NCI-H2171 (cell line): Measurements from ENCODE around the gene AKAP5.
"Not testable (repeated sequence)": the region's sequence is repeated elsewhere in the genome, so short reads cannot be mapped to it uniquely, and the experiment has no call there.

ENCODE experiments used
- DNase-seq: peaks from one replicate; lab custom pipeline; 2025; lab: John Stamatoyannopoulos, UW

AKAP5 gene

DNA sequence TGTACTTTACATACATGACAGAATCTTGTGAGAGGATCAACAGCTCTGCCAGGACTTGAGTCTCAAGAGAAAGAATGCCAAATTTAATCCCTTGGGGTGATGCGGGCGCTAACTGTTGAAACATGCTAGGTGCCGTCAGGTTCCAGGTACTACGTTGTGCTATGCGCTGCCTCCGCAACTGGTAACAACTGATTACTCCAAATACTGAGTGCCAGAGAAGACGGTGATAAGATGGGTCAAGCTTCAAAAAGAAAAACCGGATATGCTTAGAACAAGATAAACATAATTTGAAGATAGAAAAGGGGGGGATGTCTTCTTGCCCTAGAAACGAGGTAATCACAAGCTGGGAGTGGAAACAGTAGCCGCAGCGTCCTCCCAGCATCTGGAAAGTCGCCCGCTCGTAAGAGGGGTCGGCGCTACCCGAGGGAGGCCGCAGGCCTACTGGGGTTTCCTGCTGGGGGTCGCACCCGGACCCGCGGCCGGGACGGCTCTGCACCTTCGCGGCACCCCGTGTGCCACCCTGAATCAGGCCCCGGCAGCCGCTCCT is 37.7 kb downstream of the AKAP5 start:
- peak; percentile 28 for DNase-seq

DNA sequence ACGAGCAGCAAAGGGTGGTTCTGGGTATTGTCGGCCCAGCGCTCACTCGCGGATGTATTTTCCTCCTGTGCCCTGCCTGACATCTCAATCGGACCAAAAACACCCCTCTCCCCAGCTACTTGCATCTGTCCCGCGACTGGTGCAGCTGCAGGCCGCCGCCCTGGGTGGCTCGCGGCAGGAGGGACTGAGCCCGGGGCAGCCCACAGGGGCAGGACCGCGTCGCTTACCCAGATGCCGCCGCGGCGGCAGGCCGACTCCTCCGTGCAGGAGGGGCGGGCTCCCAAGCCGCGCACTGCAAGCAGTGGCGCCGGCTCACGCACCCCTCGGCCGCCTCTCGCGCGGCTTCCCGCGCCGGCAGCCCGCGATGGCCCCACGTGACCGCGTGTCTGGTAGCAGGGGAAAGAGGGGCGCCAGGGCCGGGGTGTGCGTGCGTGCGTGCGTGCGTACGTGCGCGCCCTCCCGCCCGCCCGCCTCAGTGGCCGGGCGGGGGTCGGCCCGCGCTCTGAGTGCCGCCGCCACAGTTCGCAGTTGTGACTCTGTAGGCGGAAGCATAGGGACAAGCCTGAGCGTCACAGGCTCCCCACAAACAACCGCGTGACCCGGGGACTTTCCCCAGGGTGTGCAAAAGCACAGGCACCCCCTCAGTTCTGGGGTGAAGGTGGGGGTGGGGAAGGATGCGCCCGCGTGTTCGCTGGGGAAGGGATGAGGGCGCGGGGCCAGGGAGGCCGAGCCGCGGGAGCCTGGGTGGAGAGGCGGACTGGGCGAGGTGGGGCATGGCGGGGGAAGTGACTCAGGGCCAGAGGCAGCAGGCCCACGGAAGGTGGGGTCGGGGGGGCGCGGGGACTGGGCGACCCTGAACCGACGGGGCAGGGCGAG is 38.4 kb downstream of the AKAP5 start, which contains the start of gene ZBTB25:
TSS of gene ZBTB25 (minus strand) at position 405 of the 876 bp plus-strand sequence. CDS start 13,305 bp downstream, outside the sequence.
- DNase-seq = peak; percentile 95

DNA sequence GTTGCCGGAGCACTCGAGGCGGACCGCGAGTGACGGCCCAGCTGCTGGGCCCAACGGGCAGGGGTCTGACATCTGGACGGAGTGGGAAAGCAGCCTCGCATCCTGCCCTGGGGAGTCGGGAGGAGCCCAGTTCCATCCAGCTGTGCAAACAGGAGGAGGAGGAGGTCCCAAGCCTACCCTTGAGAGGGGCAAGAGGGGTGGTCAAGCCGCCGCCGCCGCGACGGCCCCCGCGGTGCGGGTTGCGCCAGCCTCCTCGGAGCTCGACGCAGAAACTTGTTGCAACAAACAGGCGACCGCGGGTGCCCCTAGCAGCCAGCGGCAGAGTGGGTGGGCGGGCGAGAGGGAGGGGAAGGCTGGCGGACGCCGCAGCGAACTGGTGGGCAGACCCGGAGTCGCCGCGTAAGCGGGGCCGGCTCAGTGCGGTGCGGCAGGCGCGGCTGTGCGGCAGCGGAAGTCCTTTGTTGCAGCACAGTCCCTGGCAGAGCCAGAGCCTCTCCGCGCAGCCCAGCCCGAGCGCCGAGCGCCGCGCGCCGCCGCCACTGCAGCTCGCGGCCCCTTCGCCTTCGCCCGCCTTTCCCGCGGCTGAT is 39.1 kb downstream of the AKAP5 start, which contains the start of gene ZBTB1:
TSS of gene ZBTB1 (plus strand) at position 461 of the 587 bp plus-strand sequence. CDS start 16,735 bp downstream, outside the sequence.
- peak; percentile 79 for DNase-seq

DNA sequence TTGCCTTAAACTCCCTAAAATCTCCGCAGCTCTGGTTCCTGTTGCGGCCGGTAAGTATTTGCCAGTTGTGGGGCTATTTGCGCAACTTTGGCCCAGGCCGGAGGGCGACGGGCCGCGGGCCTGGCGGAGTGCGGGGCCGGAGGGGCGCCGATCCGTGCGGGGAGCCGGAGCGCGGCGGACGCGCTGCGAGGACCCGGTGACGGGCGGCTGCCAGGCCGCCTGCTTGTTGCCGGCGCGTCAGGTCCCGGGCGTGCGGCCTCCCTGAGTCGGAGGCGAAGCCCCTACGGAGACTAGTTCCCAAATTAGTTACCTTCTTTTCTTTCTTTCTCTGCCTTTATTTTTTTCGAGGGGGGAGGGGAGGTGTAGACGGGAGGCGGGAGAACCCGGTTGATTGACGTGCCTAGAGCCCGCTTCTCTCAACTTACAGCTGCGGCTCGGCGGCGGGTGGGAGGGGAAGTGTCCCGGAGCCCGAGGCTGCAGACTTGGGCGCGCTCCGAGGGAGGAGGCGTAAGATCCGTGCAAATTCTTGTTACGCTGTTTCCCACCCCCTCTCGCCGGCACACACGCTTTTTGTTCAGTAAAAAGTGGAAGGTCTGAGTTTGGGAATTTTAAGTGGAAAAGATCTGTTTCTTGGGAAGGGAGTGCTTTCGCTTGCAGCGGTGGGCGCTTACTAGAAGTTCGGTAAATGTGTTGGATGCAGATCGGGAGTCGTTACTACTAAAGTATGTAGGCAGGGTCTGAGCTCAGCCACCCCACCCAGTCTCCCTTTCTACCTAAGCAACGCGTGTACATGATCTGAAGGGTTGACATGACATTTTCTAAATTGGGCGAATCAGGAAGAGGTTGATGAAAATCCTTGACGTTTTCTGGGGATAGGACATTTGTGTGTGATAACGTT is 39.8 kb downstream of the AKAP5 start:
- peak; percentile 94 for DNase-seq

DNA sequence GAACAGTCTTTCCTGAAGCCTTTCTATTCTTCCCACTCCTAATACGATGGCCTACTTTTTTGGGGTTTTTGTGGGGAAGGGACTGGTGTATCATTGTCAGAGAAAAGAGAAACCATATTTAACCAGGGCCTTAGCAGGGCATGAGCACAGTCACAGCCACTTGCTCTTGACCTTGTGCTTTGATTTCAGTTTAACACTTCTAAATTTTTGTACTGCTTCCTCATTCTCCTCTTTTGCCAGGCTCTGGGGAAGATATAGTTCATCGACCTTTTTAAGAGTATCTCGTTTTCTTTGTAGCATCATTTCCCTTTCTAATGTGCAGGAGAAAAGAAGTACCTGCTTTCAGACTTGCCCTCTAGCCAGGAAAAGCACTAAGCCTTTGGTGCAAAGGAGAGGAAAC is 41.4 kb downstream of the AKAP5 start:
- DNase-seq = no peak

DNA sequence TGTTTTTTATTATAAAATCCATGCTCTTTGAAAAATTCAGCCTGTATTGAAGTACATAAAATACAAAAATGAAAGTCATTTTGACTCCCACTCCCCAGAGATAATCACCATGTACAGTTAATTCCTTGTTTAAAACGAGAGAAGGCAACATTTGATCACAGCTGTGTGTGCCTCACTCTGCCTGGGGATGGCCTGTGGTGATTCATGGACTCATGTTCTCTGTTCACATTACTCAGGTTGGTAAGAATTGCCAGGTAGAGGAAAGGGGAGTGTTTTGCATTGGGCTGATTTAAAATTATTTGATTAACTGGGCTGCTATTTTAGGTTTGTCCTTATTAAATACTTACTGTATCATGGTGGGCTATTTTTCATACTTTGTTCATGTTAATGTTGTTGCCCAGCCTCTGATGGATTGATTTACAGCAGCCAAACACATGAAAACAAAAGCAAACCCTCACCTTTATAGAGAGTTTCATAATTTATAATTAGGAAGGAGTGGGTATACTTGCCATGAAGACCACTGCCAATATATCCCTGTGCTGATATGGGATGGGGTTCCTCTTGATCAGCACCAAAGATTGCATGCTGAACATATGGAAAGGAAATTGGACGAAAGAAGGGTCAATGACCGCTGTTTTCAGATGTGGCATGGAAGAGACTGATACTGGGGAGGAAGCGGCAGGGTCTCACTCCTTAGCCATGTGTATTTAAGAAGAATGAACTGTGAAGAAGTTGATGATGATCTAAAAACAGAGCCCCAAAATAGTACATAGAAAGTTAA is 42.3 kb downstream of the AKAP5 start:
- DNase-seq = no peak

DNA sequence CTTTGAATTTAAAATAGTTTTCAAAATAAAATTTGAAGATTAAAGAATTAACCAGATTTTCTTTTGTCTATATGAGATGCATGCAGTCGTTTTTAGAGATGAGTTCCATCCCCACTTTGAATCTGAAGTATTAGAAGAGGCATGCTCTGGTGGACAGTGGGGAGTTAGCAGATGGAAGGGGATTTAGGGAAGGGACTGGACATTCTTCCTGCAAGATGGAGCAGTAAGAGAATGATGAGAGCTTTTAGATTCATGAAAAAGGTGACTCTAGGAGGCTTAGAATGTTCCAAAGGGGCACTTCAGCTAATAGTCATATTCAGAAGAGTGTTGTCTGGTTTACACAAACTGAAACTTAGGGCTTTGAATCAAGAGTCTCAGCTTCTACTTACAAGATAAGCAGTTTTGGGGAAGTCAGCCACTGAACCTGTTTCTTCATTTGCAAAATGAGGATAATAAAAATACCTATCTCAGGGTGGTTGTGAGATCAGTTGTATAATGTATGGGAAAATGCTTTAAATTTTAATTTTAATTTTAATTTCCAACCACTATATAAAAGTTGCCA is 43.0 kb downstream of the AKAP5 start:
- DNase-seq = no peak

DNA sequence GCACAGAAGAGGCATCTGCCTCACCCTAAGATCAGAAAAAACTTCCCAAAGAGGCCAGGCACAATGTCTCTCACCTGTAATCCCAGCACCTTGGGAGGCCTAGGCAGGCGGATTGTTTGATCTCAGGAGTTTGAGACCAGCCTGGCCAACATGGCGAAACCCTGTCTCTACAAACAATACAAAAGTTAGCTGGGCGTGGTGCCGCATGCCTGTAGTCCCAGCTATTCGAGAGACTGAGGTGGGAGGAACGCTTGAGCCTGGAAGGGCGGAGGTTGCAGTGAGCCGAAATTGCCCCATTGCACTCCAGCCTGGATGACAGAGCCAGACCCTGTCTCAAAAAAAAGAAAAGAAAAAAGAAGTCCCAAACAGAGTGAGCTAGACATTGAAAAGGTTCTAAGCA is 43.7 kb downstream of the AKAP5 start:
- no peak for DNase-seq

DNA sequence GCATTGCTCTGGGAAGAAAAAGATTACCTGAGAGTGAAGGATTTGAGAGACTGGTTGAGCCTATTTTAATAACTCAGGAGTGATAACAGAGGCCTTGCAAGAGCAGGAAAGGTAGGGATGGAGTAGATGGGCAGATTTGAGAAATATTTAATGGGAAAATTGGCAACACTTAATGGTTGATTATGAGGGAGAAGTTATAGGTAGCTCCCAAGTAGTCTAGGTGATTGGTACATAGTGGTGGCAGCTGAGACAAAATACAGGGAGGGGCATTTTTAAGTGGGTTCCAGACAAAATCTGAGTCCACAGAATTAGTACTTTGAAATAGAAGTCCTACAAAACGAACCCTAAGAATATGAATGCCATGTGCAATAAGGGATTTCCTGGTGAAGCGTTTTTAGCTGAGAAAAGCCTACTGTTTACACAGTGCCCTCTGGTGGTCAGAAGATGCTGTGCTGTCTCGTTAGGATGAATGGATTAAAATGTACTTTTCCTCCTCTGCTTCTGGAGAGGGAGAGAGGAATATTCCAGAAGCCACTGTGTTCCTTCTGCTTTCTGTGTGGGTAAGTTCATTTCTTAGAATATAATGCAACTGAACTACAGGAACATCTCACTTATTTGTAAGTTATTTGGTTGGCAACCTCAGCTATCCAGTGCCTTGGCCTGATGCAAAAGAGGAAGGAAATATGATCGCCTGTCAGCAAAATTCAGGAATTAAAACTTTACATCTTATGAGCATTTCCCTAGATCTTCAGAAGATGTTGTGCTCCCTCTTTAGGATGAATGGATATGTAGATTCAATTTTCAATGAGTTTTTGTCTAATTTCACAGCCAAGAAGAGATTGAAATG is 45.7 kb downstream of the AKAP5 start:
- DNase-seq = peak; percentile 56

DNA sequence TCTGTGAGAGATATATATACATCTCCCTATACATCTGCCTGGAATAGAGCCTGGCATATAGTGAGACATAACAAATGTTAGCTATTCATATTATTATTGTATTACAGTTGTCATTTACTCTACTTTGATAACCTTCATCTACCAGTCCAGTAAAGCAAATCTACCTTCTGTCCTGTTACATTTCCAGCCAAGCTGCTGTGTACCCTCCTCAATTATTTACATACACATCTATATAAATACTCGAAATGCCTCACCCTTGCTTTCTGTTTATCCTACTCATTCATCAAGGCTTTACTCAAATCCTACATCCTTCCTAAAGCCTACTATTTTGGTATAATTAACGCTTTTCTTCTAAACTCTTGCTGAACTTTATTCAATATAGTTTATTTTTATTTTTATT is 48.0 kb downstream of the AKAP5 start:
- DNase-seq = no peak

DNA sequence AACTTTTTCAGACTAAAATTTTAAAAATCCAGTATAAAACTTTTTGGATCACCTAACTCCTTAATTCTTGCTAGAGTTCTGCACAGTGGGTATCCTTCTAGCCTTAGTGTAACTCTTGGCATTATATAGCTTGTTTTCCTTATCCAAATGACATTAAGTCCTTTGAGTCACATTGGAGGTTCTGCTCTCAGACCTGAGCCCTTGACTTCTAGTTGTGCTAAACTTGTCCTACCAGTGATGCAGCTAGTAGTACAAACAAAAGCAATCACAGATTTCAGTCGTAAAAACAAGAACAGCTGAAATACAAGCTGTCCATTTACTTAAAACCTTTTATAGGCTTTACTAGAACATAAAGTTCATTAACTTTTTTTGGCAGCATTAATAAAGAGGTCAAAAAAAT is 49.8 kb downstream of the AKAP5 start:
- DNase-seq = no peak

DNA sequence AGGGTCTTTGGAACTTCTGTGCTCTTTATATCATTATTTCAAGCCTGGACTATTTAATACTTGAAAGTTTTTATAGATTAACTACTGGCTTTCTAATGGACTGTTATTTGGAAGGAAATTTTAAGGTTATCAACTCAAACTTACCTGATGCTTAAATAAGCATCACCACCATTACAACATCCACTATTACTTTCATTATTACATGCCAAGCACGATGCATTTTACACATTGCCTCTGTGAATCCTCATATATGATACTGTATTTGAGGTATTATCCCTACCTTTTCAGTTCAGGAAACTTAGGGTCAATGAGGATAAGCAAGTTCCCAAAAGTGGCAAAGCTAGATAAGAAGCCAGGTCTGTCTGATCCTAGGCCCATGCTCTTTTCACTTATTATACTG is 51.7 kb downstream of the AKAP5 start:
- no peak for DNase-seq

DNA sequence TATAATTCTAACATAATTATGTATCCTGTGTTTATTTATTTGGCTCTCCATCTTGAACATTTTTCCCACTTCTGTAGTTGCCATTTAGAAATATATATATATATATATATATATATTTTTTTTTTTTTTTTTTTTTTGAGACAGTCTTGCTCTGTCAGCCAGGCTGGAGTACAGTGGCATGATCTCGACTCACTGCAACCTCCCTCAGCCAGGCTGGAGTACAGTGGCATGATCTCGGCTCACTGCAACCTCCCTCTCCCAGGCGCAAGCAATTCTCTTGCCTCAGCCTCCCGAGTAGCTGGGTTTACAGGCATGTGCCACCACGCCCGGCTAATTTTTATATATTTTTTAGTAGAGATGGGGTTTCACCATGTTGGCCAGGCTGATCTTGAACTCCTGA is 52.4 kb downstream of the AKAP5 start:
- not testable (repeated sequence) for DNase-seq

DNA sequence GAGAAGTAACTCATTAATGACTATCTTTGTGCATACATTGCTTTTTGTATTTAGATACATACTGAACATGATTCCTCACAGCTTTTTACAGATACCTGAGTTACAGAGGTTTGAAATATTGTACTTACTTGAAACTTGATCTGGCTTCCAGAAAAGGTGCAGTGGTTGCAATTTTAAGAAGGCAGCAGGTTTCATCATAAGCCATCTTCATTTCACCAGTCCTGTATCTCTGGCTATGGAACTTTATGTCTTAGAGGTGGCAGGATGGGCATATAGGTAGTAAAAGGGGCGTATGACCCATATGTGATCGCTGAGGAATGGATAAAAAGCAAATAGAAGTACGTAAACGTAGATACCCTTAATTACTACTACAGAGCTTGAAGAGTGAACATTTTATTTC is 52.9 kb downstream of the AKAP5 start:
- DNase-seq = no peak

DNA sequence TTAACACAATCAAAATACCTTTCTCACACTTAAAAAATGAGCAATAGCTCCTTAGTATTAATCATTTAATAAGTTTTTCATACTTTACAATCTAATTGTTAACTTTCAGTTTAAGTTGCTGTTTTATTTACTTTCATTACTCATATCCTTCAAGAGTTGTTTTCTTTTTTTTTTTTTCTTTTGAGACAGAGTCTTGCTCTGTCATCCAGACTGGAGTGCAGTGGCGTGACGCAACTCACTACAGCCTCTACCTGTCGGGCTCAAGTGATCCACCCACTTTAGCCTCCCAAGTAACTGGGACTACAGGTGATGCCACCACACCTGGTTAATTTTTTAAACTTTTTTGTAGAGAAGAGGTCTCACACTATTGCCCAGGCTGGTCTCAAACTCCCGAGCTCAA is 55.4 kb downstream of the AKAP5 start:
- no peak for DNase-seq

DNA sequence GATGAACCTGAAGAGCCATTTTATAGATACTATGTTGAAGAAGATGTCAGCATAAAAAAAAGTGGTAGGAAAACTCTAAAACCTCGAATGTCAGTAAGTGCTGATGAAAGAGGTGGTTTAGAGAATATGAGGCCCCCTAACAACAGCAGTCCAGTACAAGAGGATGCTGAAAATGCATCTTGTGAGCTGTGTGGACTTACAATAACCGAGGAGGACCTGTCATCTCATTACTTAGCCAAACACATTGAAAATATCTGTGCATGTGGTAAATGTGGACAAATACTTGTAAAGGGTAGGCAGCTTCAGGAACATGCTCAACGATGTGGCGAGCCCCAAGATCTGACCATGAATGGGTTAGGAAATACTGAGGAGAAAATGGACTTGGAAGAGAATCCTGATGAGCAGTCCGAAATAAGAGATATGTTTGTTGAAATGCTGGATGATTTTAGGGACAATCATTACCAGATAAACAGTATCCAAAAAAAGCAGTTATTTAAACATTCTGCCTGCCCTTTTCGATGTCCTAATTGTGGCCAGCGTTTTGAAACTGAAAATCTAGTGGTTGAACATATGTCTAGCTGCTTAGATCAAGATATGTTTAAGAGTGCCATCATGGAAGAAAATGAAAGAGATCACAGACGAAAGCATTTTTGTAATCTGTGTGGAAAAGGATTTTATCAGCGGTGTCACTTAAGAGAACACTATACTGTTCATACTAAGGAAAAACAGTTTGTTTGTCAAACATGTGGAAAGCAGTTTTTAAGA is 57.5 kb downstream of the AKAP5 start:
- DNase-seq = no peak
